ENCODE data around the gene CHL1.

- no peak for TF ChIP-seq CTCF (IDR thresholded peaks at IDR 0.05; ENCODE audit: poor library complexity)
- no peak for TF ChIP-seq EZH2phosphoT487 (IDR thresholded peaks at IDR 0.05; ENCODE audit: low read depth, severe bottlenecking, unreplicated experiment)
Measured at GRCh38 chr3:212432-212831, 15.9 kb downstream of the CHL1 start.

Data from hepatocyte (in vitro differentiated cells).